ENCODE results near the gene LRCH2.
"Not testable (repeated sequence)": the region's sequence is repeated elsewhere in the genome, so short reads cannot be mapped to it uniquely, and the experiment has no call there.

The LRCH2 gene

DNA sequence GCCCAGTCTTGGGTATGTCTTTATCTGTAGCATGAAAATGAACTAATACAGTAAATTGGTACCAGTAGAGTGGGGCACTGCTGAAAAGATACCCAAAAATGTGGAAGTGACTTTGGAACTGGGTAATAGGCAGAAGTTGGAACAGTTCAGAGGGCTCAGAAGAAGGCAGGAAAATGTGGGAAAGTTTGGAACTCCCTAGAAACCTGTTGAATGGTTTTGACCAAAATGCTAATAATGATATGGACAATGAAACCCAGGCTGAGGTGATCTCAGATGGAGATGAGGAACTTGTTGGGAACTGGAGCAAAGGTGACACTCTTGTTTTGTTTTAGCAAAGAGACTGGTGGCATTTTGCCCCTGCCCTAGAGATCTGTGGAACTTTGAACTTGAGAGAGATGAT is 24.3 kb downstream of the LRCH2 start:
- not testable (repeated sequence) for DNase-seq

DNA sequence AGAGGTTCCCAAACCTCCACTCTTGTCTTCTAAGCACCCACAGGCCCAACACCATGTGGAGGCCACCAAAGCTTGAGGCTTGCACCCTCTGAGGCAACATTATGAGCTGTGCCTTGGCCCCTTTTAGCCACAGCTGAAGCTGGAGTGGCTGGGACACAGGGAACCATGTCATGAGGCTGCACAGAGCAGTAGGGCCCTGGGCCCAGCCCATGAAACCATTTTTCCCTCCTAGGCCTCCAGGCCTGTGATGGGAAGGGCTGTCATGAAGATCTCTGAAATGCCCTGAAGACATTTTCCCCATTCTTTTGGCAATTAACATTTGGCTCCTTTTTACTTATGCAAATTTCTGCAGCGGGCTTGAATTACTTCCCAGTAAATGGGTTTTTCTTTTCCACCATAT is 29.9 kb downstream of the LRCH2 start:
- no peak for DNase-seq

DNA sequence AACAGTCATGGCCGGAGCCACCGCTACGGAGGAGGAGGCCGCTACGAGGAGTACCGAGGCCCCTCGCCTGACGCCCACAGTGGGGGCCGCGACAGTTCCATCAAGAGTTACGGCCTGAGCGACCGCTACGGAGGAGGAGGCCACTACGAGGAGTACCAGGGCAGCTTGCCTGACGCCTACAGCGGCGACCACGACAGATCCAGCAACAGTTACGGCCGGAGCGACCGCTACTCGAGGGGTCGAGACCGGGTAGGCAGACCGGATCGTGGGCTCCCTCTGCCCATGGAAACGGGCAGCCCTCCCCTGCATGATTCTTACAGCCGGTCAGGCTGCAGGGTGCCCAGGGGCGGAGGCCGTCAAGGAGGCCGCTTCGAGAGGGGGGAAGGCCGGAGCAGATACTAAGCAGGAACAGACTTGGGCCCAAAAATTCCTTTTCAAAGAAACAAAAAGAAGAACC is 41.6 kb downstream of the LRCH2 start:
- DNase-seq: no peak

DNA sequence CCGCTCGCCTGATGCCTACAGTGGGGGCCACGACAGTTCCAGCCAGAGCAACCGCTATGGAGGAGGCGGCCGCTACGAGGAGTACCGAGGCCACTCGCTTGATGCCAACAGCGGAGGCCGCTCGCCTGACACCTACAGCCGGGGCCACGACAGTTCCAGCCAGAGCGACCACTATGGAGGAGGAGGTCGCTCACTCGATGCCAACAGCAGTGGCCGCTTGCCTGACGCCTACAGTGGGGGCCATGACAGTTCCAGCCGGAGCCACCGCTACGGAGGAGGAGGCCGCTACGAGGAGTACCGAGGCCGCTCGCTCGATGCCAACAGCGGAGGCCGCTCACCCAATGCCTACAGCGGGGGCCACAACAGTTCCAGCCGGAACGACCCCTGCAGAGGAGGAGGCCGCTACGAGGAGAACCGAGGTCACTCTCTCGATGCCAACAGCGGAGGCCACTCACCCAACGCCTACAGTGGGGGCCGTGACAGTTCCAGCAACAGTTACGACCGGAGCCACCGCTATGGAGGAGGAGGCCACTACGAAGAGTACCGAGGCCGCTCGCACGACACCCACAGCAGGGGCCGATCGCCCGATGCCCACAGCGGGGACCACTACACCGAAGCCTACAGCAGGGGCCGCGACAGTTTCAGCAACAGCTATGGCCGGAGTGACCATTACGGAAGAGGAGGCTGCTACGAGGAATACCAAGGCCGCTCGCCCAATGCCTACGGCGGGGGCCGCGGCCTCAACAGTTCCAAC is 42.2 kb downstream of the LRCH2 start:
- no peak for DNase-seq

DNA sequence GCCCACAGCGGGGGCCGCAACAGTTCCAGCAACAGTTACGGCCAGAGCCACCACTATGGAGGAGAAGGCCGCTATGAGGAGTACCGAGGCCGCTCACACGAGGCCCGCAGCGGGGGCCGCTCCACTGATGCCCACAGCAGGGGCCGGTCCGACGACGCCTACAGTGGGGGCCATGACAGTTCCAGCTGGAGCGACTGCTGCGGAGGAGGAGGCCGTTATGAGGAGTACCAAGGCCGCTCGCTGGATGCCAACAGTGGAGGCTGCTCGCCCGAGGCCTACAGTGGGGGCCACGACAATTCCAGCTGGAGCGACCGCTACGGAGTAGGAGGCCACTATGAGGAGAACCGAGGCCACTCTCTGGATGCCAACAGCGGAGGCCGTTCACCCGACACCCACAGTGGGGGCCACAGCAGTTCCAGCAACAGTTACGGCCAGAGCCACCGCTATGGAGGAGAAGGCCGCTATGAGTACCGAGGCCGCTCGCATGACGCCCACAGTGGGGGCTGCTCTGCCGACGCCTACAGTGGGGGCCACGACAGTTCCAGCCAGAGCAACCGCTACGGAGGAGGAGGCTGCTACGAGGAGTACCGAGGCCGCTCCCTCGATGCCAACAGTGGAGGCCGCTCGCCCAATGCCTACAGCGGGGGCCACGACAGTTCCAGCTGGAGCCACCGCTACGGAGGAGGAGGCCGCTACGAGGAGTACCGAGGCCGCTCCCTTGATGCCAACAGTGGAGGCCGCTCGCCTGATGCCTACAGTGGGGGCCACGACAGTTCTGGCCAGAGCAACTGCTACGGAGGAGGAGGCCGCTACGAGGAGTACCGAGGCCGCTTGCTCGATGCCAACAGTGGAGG is 43.0 kb downstream of the LRCH2 start:
- no peak for DNase-seq

DNA sequence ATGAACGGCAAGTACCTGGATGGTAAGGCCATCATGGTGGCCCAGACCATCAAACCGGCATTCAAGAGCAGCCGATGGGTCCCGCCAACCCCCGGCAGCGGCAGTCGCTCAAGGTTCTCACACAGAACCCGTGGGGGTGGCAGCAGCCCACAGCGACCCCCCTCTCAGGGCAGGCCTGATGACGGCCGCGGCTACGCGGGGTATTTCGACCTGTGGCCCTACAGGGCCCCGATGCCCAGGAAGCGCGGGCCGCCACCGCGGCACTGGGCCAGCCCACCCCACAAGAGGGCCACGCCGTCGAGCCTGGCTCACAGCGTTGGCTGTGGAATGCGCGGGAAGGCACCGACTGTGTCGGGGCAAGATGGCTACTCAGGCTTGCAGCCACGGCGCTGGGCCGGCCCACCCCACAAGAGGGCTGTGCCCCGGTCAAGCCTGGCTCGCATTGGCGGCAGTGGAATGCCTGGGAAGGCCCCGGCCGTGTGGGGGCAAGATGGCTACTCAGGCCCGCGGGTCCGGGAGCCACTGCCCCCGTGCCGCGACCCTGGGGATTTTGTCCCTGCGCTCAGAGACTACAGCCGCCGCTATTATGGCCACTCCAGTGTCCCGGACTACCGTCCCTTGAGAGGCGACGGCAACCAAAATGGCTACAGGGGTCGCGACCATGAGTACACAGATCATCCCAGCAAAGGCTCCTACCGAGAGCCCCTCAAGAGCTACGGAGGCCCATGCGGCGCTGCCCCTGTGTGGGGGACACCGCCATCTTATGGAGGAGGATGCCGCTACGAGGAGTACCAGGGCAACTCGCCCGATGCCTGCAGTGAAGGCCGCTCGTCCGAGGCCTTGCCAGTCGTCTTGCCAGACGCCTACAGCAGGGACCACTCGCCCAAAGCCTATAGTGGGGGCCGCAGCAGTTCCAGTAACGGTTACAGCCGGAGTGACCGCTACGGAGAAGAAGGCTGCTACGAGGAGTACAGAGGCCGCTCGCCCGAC is 44.0 kb downstream of the LRCH2 start:
- no peak for DNase-seq

DNA sequence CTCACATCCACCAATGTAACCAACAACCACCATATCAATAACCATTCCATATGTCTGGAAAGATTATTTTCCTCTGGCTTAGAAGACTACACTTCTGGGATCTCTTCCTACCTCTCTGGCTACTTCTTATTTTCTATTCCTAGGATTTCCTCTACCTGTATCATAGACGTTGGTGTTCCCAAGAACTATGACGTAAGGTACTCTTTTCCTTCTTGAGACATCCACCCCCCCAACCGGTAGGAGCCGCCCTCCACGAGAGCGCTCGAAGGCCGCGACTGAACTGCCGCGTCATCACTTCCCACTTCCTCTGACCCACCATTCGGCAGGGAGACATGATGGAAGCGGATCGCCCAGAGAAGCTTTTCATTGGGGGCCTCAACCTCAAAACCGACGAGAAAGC is 44.8 kb downstream of the LRCH2 start, which contains the start of gene RBMXL3:
Gene RBMXL3, plus strand, starts transcription at position 301 of the 400 bp plus-strand sequence. Its CDS starts 32 bp downstream, at position 333.
- DNase-seq: no peak

DNA sequence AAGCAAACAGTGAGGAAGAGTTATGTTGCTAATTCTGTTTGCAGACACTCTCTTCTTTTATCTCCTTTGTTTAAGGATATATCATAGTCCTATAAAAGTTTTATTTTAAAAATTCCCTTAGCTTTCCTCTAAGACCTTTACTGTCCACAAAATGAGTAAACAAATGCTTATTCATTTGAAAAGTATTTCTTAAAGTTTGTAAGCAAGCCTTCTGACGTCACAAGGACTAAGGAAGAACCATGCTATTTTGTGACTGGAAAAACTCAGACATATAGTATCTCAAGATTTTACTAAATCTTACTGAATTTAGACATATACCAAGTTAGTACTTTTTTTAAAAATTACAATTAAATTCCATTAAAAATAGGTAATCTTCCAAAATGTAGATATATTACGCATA is 49.9 kb downstream of the LRCH2 start:
- DNase-seq: no peak

DNA sequence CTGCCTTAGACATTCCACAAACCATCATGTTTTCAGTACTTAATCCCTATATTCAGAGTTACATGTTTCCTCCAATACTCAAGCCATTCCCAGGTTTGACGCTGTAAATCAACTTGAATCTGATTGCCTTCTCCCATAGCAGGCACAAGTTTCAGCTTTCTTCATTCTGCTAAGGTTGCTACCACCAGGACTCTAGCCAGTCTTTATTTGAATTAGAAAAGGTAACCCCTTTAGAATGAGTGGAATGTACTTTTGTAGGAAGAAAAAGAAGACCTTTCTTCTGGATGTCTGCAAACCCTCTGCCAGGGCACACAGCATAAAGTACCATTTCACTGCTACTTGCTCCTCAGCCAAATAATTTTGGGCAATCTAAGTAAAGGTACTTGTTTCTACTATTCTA is 55.4 kb downstream of the LRCH2 start:
- no peak for DNase-seq

DNA sequence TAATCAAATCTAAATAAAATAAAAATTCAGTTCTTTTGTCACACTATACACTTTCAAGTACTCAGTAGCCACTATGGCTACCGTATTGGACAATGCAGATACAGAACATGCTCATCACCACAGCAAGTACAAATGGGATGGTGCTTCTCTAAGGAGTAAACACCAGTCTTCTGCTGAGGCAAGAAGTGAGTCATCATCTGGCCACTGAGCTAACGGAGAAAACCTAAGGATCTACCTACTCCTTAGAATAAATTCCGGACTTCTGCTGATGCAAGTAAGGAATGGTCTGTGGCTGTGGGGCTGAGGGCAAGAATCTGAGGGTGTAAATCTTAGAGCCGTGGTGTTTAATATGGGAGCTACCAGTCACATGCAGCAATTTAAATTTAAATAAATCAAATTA is 56.0 kb downstream of the LRCH2 start:
- no peak for DNase-seq

DNA sequence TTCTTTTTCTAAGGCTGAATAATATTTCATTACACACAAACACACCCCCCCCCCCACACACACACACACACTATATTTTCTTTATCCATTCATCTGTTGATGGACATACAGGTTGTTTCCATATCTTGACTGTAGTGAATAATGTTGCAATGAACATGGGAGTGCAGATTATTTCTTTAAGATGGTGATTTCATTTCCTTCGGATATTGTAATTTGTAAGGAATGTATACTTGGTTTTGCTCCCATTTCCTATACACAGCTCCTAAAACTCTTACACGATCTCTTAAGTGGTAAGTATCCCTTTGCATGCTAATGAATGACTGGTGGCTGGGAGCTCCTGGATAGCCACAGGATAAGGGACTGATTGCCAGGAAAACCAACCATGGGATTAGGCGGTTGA is 59.3 kb downstream of the LRCH2 start:
- no peak for DNase-seq

DNA sequence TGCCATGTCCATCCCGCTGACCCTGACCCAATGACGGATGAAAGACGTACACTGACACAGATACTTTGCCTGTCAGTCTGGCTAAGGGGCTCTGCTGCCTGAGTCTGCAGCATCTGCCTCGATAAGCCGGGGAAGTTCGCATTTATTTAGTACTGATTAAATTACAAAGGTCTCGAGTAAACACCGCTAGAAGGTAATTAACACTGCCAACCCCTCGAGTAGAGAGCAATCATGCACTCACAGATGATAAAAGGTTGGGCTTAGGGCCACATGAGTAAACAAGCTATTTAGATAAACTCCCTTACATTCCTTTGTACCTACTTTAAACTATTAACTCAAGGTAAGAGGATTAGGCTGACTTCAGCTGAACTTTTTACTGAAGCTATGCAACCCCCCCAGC is 60.7 kb downstream of the LRCH2 start:
- no peak for DNase-seq

DNA sequence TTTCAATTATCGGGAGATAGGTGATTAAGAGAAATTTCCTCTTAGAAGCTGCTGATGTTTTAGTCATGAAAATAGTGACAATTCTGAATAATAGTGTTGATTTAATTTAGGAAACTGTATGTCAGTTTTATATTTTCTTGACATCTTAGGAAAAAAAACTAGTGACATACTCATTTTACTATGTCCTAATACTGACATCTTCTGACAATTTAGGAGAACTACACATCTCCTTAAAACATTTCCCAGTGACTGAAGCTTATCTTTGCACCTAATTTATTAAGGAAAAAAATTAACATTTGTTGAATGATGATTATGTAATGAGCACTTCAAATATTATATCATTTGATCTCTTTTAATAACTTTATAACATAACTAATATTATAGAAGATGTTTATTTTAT is 86.7 kb downstream of the LRCH2 start:
- no peak for DNase-seq

DNA sequence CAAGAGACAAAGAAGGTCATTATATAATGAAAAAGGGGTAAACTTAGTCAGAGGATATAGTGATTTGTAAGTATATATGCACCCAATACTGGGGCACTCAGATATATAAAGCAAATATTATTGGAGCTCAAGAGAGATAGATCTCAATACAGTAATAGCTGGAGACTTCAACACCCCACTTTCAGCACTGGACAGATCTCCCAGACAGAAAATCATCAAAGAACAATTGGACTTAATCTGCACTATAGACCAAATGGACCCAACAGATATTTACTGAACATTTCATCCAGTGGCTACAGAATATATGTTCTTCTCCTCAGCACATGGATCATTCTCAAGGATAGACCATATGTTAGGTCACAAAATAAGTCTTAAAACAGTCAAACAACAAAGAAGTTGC is 91.8 kb downstream of the LRCH2 start:
- DNase-seq: no peak

DNA sequence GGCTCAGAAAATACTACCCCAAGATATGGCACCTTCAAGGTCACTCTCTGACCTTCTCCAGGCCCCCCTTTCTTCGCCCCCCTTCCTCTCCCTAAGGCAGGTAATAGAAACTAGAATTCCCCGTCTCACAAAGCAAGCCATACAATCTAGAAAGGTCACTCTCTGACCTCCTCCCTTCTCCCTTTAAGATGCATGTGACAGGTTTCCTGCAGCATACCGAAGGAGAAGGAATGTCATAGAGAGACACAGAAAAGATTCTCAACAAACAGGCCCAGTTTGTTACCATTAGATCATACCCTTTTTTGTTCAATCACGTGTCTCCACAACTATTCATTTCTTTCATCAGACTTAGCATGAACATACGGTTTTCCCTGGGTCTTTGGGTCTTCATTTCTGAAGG is 95.9 kb downstream of the LRCH2 start:
- no peak for DNase-seq

DNA sequence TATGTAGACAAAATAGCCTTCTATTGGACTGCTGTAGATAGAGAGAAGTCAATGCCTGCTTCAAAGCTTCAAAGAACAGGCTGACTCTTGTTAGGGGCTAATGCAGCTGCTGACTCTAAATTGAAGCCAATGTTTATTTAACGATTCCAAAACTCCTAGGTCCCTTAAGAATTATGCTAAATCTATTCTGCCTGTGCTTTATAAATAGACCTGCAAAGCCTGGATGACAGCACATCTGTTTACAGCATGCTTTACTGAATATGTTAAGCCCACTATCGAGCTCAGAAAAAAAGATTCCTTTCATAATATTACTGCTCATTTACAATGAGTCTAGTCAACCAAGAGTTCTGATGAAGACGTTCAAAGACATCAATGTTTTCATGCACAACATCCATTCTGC is 99.5 kb downstream of the LRCH2 start:
- no peak for DNase-seq

DNA sequence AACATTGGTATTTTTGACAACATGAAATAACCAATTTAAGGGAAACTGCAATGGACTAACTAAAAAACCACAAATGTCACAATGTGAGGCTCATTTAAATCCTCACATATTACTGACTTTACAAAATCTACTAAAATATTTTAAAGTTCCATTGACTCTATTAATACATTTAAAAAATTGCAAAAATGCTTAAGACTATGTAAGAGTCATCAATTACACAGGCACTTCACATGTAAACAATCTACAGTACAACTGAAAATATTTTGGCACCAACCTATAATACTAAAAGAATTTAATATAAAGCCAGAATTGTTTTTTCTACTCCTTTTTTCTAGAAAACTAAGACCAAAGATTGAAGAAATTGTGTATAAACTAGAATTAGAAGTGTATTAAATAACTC is 121.5 kb downstream of the LRCH2 start:
- no peak for DNase-seq

DNA sequence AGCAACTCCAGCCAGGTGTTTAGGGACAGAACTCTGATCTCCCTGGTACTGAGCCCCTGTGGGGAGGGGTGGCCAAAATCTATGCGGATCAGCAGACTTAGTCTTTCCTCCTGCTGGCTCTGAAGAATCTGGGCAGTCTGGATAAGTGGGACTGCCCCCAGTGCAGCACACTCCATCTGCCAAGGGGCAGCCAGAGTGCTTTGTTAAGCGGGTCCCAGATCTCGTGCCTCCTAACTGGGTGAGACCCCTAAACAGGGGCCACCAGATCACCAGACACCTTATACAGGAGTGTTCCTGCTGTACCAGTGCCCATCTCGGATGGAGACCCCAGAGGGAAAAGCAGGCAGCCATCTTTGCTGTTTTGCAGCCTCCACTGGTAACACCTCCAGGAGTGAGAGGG is 135.0 kb downstream of the LRCH2 start:
- DNase-seq: no peak

DNA sequence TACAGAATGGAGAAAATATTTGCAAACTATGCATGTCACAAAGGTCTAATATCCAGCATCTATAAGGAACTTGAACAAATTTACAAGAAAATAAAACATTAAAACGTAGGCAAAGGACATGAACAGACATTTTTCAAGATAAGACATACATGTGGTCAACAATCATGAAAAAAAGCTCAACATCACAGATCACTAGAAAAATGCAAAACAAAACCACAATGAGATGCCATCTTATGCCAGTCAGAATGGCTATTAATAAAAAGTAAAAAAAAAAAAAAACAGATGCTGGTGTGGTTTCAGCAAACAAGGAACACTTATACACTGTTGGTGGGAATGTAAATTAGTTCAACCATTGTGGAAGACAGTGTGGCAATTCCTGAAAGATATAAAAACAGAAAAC is 140.7 kb downstream of the LRCH2 start:
- no peak for DNase-seq

DNA sequence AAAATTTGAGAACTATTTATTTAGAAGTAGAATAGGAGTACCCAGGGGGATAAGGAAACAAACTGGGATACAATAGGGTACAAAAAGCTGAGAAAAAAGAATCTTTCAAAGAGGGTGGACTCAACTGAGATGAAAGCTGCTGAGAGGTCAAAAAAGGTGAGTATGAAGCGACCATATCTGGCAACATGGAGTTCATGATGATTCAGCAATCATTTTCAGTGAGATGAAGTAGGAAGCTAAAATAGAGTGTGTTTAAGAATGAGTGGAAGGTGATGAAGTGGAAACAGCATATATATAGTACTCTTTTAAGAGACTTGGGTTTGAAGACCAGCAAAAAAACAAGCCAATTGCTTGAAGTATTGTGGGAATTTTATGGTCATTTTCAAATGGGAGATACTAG is 144.5 kb downstream of the LRCH2 start:
- DNase-seq: no peak

DNA sequence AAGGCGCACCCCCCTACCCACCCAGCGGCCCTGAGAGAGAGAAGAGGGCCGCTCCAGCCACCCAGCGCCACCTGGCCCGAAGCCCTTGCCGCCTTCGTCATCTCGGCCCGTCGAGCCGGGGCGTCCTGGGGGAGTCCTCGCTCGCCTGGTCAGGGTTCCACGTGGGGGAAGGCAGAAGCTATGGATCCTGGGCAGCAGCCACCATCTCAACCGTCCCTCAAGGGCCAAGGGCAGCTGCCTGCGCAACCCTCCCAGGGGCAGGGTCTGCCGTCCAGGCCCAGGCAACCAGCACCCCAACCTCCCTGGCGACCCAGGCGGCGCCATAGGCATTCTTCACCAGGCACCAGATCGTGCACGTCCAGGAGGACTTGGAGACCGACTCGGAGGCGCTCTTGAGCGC is 165.0 kb downstream of the LRCH2 start:
- DNase-seq: no peak

DNA sequence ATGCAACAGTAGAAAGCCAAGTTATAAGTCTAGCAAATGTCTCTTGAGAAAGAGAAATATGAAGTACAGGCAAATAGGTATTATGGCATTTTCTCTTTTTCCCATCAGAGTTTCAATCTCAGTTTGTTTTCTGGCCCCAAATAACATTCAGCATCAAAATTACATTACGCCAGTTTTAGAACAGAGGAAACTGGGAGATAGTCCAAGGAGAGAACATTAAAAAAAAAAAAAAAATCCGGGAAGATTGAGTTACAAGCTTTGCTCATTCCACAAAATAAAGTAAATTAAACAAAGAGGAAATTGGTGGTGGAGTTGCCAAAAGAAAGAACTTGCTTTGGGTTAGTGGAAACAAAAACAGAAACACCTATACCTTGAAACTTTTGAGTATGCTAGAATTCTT is 166.1 kb downstream of the LRCH2 start:
- no peak for DNase-seq

DNA sequence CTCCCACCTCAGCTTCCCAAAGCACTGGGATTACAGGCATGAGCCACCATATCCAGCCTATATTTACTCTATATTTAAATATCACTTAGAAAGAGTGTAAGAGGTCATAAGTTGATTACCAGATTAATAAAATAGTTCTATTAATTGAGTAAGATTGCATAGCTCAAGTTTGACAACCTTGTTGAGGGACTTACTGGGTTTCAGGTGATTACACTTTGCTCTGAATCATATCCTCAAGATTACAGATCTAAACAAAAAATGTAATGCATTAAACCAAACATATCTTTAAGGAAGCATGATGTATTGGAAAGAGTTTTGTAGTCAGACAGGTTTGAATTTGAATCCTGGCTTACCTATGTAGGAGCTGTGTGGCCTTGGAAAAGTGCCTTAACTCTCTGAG is 168.6 kb downstream of the LRCH2 start:
- DNase-seq: no peak

All from right forelimb (tissue), 1 donor.